Nephron progenitor cell (in vitro differentiated cells): ENCODE results near the gene RLF.

ENCODE experiments used
- DNase-seq: peaks from one replicate; pipeline ENCODE4 v3.0.0; 2021
- H3K27ac Mint-ChIP-seq: 2 replicates; pipeline ENCODE4 v1.8.0; 2021; ENCODE audit warnings: mild to moderate bottlenecking, moderate library complexity, mixed read lengths
- H3K27me3 Mint-ChIP-seq: 2 replicates; pipeline ENCODE4 v1.8.0; 2021; ENCODE audit warnings: mild to moderate bottlenecking, low read depth, mixed read lengths; ENCODE audit not compliant: poor library complexity
- H3K36me3 Mint-ChIP-seq: 2 replicates; pipeline ENCODE4 v1.8.0; 2021; ENCODE audit warnings: low read depth, mixed read lengths
- H3K4me1 Mint-ChIP-seq: 2 replicates; pipeline ENCODE4 v1.8.0; 2021; ENCODE audit warnings: mixed read lengths
- H3K4me3 Mint-ChIP-seq: 2 replicates; pipeline ENCODE4 v1.8.0; 2021; ENCODE audit warnings: mild to moderate bottlenecking, moderate library complexity, mixed read lengths
- H3K9me3 Mint-ChIP-seq: 2 replicates; pipeline ENCODE4 v1.8.0; 2021; ENCODE audit warnings: mild to moderate bottlenecking, moderate library complexity, mixed read lengths
- CTCF ChIP-seq: fragments of 200-600 bp; sonication (generic); IDR thresholded peaks from 2 replicates; pipeline ENCODE4 v1.5.0; 2021; ENCODE audit warnings: antibody characterized with exemption

RLF gene

GRCh38 chr1:40239626-40240025 lies 78.4 kb downstream of the RLF start:
- peaks cover 54% of the 10 kb centered on the region for H3K36me3 Mint-ChIP-seq
- no peak overlapping the region for H3K27ac Mint-ChIP-seq
- H3K4me3 Mint-ChIP-seq: no peak overlapping the region
- no peak for DNase-seq
- no peaks in the 10 kb centered on the region for H3K9me3 Mint-ChIP-seq
- no peaks in the 10 kb centered on the region for H3K4me1 Mint-ChIP-seq
- no peak for TF ChIP-seq CTCF
- no peaks in the 10 kb centered on the region for H3K27me3 Mint-ChIP-seq

- Mint-ChIP-seq H3K4me1 (no peaks in the 10 kb centered on the region), H3K36me3 (peaks cover 51% of the 10 kb centered on the region), H3K27ac (no peak overlapping the region), H3K27me3 (peaks cover 3% of the 10 kb centered on the region), H3K4me3 (no peak overlapping the region), H3K9me3 (no peaks in the 10 kb centered on the region)
- DNase-seq: no peak
- TF ChIP-seq CTCF: no peak
Observed at GRCh38 chr1:40240390-40240789, 79.2 kb downstream of the RLF start.

GRCh38 chr1:40241362-40241761 lies 80.2 kb downstream of the RLF start:
- H3K27me3 Mint-ChIP-seq: peaks cover 4% of the 10 kb centered on the region
- H3K4me1 Mint-ChIP-seq: no peaks in the 10 kb centered on the region
- no peak for TF ChIP-seq CTCF
- H3K9me3 Mint-ChIP-seq: no peaks in the 10 kb centered on the region
- peak overlapping the region; percentile 12 for H3K27ac Mint-ChIP-seq
- H3K4me3 Mint-ChIP-seq: no peak overlapping the region
- H3K36me3 Mint-ChIP-seq: peaks cover 41% of the 10 kb centered on the region
- no peak for DNase-seq

- no peak for DNase-seq
- TF ChIP-seq CTCF: no peak
- H3K27ac Mint-ChIP-seq: no peak overlapping the region
- no peak overlapping the region for H3K4me3 Mint-ChIP-seq
- peaks cover 4% of the 10 kb centered on the region for H3K27me3 Mint-ChIP-seq
- H3K4me1 Mint-ChIP-seq: no peaks in the 10 kb centered on the region
- H3K9me3 Mint-ChIP-seq: no peaks in the 10 kb centered on the region
- peaks cover 21% of the 10 kb centered on the region for H3K36me3 Mint-ChIP-seq
Observed at GRCh38 chr1:40243351-40243750, 82.2 kb downstream of the RLF start.

- H3K4me3 Mint-ChIP-seq: no peak overlapping the region
- no peak for TF ChIP-seq CTCF
- DNase-seq: no peak
- peaks cover 4% of the 10 kb centered on the region for H3K27me3 Mint-ChIP-seq
- no peak overlapping the region for H3K27ac Mint-ChIP-seq
- no peaks in the 10 kb centered on the region for H3K9me3 Mint-ChIP-seq
- H3K4me1 Mint-ChIP-seq: no peaks in the 10 kb centered on the region
- H3K36me3 Mint-ChIP-seq: peaks cover 12% of the 10 kb centered on the region
Observed at GRCh38 chr1:40244138-40244744, 83.1 kb downstream of the RLF start.

- H3K4me1 Mint-ChIP-seq: no peaks in the 10 kb centered on the region
- no peak overlapping the region for H3K4me3 Mint-ChIP-seq
- no peak for TF ChIP-seq CTCF
- H3K27me3 Mint-ChIP-seq: peaks cover 4% of the 10 kb centered on the region
- H3K27ac Mint-ChIP-seq: no peak overlapping the region
- H3K36me3 Mint-ChIP-seq: no peaks in the 10 kb centered on the region
- no peak for DNase-seq
- H3K9me3 Mint-ChIP-seq: no peaks in the 10 kb centered on the region
Observed at GRCh38 chr1:40245686-40246085, 84.5 kb downstream of the RLF start.
